Measurements from ENCODE around the gene KCNIP1. TPM values are rescaled to one million over a fixed set of nuclear protein-coding genes. Genes with fewer than 3 reads are reported as not detected.

The KCNIP1 gene
- total RNA-seq, 1 donor from 2014 or later, result 0.16 TPM

DNA sequence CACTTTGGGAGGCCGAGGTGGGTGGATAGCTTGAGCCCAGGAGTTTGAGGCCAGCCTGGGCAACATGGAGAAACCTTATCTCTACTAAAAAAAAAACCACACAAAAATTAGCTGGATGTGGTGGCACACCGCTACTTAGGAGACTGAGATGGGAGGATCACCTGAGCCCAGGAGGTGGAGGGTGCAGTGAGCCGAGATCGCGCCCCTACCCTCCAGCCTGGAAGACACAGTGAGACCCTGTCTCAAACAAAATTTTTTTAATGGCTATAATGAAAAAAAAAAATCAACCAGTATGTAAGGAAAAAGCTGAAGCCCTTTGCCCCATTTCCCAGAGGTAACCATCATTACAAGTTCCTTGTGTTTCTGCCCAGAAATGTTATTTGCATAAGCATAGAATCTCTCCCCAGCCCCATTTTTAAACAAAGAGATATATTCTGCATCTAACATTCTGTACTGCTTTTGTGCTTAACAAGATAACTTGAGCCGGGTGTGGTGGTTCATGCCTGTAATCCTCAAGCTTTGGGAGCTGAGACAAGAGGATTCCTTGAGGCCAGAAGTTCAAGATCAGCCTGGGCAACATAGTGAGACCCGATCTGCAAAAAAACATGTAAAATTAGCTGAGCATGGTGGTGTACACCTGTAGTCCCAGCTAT is 35.1 kb upstream of the KCNIP1 start:
- no peak overlapping the region for H3K27ac ChIP-seq (replicated peaks)
- H3K36me3 ChIP-seq, result no peaks in the 10 kb centered on the region
- intact Hi-C loops (cut with micrococcal nuclease), result no loop called here
- no peak overlapping the region for H3K4me3 ChIP-seq
- DNase-seq, result no peak
- H3K4me1 ChIP-seq, result no peaks in the 10 kb centered on the region
- TF ChIP-seq, protein P1, sequence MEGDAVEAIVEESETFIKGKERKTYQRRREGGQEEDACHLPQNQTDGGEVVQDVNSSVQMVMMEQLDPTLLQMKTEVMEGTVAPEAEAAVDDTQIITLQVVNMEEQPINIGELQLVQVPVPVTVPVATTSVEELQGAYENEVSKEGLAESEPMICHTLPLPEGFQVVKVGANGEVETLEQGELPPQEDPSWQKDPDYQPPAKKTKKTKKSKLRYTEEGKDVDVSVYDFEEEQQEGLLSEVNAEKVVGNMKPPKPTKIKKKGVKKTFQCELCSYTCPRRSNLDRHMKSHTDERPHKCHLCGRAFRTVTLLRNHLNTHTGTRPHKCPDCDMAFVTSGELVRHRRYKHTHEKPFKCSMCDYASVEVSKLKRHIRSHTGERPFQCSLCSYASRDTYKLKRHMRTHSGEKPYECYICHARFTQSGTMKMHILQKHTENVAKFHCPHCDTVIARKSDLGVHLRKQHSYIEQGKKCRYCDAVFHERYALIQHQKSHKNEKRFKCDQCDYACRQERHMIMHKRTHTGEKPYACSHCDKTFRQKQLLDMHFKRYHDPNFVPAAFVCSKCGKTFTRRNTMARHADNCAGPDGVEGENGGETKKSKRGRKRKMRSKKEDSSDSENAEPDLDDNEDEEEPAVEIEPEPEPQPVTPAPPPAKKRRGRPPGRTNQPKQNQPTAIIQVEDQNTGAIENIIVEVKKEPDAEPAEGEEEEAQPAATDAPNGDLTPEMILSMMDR (IDR thresholded peaks at IDR 0.05; ENCODE audit: borderline replicate concordance), result no peak
- no peaks in the 10 kb centered on the region for H3K9me3 ChIP-seq (replicated peaks)
- H3K27me3 ChIP-seq (ENCODE audit: low read depth), result peaks cover 15% of the 10 kb centered on the region

DNA sequence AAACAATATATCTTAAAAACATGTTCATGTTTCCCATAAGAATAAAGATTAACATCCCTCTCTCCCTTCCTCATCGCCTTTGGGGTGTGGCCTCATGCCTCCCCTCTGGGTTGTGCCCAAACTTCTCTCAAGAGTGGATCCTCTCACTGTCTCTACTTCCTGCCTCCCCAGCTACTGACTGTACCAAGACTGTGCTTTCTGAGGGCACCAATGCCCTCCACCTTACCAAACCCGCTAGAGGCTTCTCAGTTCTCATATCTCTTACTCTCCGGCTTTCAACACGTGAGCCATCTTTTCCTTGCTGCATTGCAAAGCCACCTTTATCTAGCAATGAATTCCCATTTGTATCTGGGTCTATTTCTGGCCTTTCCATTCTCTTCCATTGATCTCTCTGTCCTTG is 34.4 kb upstream of the KCNIP1 start:
- H3K27ac ChIP-seq (replicated peaks), result no peak overlapping the region
- H3K36me3 ChIP-seq, result no peaks in the 10 kb centered on the region
- H3K4me1 ChIP-seq, result no peaks in the 10 kb centered on the region
- intact Hi-C loops (cut with micrococcal nuclease), result no loop called here
- DNase-seq, result no peak
- TF ChIP-seq, protein P1 (IDR thresholded peaks at IDR 0.05; ENCODE audit: borderline replicate concordance), result no peak
- H3K9me3 ChIP-seq (replicated peaks), result peaks cover under 1% of the 10 kb centered on the region
- H3K4me3 ChIP-seq, result no peak overlapping the region
- peaks cover 19% of the 10 kb centered on the region for H3K27me3 ChIP-seq (ENCODE audit: low read depth)

DNA sequence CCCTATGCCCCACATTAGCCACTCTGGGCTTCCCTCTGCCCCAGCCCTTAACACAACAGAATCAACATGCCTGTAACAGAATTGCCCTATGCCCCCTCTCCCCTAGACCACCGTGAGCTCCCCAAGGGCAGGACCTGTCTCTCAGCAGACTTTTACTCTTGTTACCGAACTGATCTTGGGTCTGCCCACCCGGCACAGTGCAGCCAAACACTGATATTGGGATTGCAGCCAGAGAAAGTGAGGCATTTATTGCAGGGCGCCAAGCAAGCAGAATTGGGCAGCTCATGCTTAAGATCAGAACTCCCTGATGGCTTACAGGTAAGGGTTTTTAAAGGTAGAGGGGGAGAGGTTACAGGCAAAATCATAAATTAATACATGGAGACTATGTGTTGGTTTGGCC is 33.5 kb upstream of the KCNIP1 start:
- Histone ChIP-seq H3K36me3 (no peaks in the 10 kb centered on the region), H3K9me3 (replicated peaks) (peaks cover 8% of the 10 kb centered on the region), H3K27me3 (ENCODE audit: low read depth) (peaks cover 19% of the 10 kb centered on the region), H3K27ac (replicated peaks) (no peak overlapping the region), H3K4me1 (no peaks in the 10 kb centered on the region), H3K4me3 (no peak overlapping the region)
- DNase-seq, result no peak
- TF ChIP-seq, protein P1 (IDR thresholded peaks at IDR 0.05; ENCODE audit: borderline replicate concordance), result no peak
- intact Hi-C loops (cut with micrococcal nuclease), result no loop called here

DNA sequence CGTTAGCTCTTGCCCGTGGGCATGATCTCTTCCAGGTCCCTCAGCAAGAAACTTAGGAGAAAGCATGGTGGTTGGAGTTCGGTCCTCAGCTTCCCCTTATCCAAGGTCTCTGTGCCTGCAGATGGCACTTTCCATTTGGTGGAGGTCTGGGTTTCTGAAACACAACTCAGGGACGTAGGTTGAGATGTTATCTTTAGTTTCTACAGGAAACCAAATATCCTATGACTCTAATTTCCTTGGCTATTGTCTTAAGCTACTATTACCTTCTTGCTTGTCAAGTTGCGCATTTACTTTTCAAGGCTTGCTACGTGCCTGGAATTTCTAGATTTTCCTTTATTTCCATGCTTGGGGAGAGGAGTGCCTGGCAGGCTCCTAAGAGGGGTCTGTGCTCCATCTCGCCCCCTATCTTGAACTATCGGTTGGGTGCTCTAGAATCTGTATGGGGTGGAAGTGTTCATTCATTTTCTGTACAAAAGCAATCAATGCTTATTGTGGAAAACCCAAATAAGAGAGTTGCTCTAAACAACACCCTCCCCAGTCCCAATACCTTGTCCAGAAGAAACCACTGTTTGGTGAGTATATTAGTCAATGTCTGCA is 32.9 kb upstream of the KCNIP1 start:
- TF ChIP-seq, protein P1 (IDR thresholded peaks at IDR 0.05; ENCODE audit: borderline replicate concordance), result no peak
- DNase-seq, result no peak
- Histone ChIP-seq H3K4me3 (no peak overlapping the region), H3K9me3 (replicated peaks) (peaks cover 8% of the 10 kb centered on the region), H3K27me3 (ENCODE audit: low read depth) (peaks cover 19% of the 10 kb centered on the region), H3K27ac (replicated peaks) (no peak overlapping the region), H3K4me1 (no peaks in the 10 kb centered on the region), H3K36me3 (no peaks in the 10 kb centered on the region)
- intact Hi-C loops (cut with micrococcal nuclease), result no loop called here

DNA sequence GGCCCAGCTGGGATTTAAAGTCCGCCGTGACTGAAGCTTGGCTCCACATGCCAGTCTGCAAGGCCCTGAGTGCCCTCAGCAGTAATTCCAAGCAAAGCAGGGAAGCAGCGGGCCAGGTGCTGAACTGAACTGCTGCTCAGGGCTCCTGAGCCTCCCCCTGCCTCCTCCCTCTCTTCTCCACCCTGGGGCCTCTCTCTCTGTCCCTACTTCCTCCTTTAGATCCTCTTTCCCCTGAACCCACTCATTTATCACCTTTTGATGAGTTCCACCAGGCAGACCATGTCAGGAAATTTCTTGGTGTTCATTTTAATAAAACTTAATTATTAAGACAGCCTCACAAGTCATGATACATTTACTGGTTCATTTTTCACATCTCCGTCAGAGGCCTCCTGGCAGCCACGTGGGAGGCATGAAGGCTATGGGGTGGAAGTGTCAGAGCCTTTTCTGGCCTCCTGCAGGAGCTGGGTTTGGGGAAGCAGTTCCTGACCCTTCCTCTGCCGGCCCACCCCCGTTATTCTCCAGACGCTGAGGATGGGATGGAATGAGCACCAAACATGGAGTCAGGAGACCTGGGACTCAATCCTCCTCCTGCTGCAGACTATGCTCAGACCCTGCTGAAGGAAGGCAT is 32.2 kb upstream of the KCNIP1 start:
- TF ChIP-seq, protein P1 (IDR thresholded peaks at IDR 0.05; ENCODE audit: borderline replicate concordance), result no peak
- no peaks in the 10 kb centered on the region for H3K4me1 ChIP-seq
- peaks cover 19% of the 10 kb centered on the region for H3K27me3 ChIP-seq (ENCODE audit: low read depth)
- H3K36me3 ChIP-seq, result no peaks in the 10 kb centered on the region
- H3K4me3 ChIP-seq, result no peak overlapping the region
- DNase-seq, result no peak
- intact Hi-C loops (cut with micrococcal nuclease), result no loop called here
- no peak overlapping the region for H3K27ac ChIP-seq (replicated peaks)
- H3K9me3 ChIP-seq (replicated peaks), result peaks cover 8% of the 10 kb centered on the region

Data from left ventricle myocardium inferior (tissue), 1 donor.